Calu3 (cell line): ENCODE measurements around the gene CLPTM1. TPM values are rescaled to one million over a fixed set of nuclear protein-coding genes. Genes with fewer than 3 reads are reported as not detected.

Experiments used
- BruUV-seq: library from RNA; stranded (reverse); fragments of 400-500 nt; replicated peaks from 2 replicates; lab custom pipeline; 2021; lab: Mats Ljungman, UMichigan
- CTCF ChIA-PET: fragments of 300-600 bp; sonication (Branson Sonifier 250); formaldehyde crosslinking; loops from one replicate; lab custom pipeline; 2022; ENCODE audit warnings: antibody characterized with exemption; lab: Charles Lee
- DNase-seq: peaks from one replicate; pipeline ENCODE4 v3.0.0; 2022
- H3K27ac Mint-ChIP-seq: one replicate; pipeline ENCODE4 v1.8.0; 2022; ENCODE audit warnings: mixed read lengths; ENCODE audit not compliant: unreplicated experiment
- H3K27me3 Mint-ChIP-seq: one replicate; pipeline ENCODE4 v1.8.0; 2022; ENCODE audit warnings: mixed read lengths; ENCODE audit not compliant: unreplicated experiment
- H3K36me3 Mint-ChIP-seq: one replicate; pipeline ENCODE4 v1.8.0; 2022; ENCODE audit warnings: mild to moderate bottlenecking, moderate library complexity, mixed read lengths; ENCODE audit not compliant: insufficient read depth, unreplicated experiment
- H3K4me1 Mint-ChIP-seq: one replicate; pipeline ENCODE4 v1.8.0; 2022; ENCODE audit warnings: mild to moderate bottlenecking, low read depth, mixed read lengths; ENCODE audit not compliant: unreplicated experiment
- H3K4me3 Mint-ChIP-seq: one replicate; pipeline ENCODE4 v1.8.0; 2022; ENCODE audit warnings: mild to moderate bottlenecking, low read depth, moderate library complexity, mixed read lengths; ENCODE audit not compliant: unreplicated experiment
- H3K9me3 Mint-ChIP-seq: one replicate; pipeline ENCODE4 v1.8.0; 2022; ENCODE audit warnings: low read depth, mixed read lengths; ENCODE audit not compliant: unreplicated experiment
- intact Hi-C: fragments of 100-400 bp; cut with micrococcal nuclease; formaldehyde crosslinking; loops from one replicate; pipeline ENCODE4 v1.10.0; 2022; ENCODE audit not compliant: unreplicated experiment
- total RNA-seq: library from RNA; stranded (reverse); gene quantifications from 2 replicates; pipeline ENCODE4 v1.2.3, GENCODE V29; 2022
- TF ChIP-seq, protein P1 (sequence below): fragments of 200-600 bp; IDR thresholded peaks from one replicate; pipeline ENCODE4 v1.8.0; 2022; ENCODE audit warnings: antibody characterized with exemption; ENCODE audit not compliant: unreplicated experiment

The CLPTM1 gene
- total RNA-seq, 1 experiment from 2014 or later = 183 TPM

DNA sequence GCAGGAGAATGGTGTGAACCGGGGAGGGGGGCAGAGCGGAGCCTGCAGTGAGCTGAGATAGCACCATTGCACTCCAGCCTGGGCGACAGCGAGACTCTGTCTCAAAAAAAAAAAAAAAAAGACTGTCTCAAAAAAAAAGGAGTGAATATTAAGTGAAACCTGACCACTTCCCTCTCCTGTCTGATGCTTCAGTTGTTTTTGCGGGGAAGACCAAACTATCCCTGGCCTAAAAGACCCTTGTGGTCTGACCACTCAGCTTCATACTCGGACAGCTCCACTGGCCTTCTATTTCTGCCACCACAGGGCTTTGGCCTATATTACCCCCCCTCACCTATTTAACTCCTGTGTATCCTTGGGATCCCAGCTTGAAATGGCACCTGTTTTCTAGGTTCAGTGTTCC is 85.9 kb downstream of the CLPTM1 start:
- BruUV-seq = no TSS peak
- Mint-ChIP-seq H3K36me3 (peaks cover 79% of the 10 kb centered on the region), H3K27me3 (no peaks in the 10 kb centered on the region), H3K4me1 (peaks cover 28% of the 10 kb centered on the region), H3K9me3 (no peaks in the 10 kb centered on the region), H3K4me3 (peak overlapping the region; percentile 24), H3K27ac (peak overlapping the region; percentile 6)
- DNase-seq = no peak
- CTCF ChIA-PET = interaction anchor here (0.7 kb wide), 1 partner anchor 25 kb away, joined by 3 read pairs; no protein-coding TSS in a partner anchor
- TF ChIP-seq, protein P1, sequence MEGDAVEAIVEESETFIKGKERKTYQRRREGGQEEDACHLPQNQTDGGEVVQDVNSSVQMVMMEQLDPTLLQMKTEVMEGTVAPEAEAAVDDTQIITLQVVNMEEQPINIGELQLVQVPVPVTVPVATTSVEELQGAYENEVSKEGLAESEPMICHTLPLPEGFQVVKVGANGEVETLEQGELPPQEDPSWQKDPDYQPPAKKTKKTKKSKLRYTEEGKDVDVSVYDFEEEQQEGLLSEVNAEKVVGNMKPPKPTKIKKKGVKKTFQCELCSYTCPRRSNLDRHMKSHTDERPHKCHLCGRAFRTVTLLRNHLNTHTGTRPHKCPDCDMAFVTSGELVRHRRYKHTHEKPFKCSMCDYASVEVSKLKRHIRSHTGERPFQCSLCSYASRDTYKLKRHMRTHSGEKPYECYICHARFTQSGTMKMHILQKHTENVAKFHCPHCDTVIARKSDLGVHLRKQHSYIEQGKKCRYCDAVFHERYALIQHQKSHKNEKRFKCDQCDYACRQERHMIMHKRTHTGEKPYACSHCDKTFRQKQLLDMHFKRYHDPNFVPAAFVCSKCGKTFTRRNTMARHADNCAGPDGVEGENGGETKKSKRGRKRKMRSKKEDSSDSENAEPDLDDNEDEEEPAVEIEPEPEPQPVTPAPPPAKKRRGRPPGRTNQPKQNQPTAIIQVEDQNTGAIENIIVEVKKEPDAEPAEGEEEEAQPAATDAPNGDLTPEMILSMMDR = no peak
- intact Hi-C loops = no loop called here

Other genes with a start within 250 kb of the CLPTM1 start
- gene BCL3, start 206.7 kb upstream of the CLPTM1 start, total RNA-seq = 37.7 and 41.5 TPM in 2 replicates
- 54.3 and 63.1 TPM in 2 replicates for gene CBLC, start 177.5 kb upstream of the CLPTM1 start, total RNA-seq
- 30.0 and 31.2 TPM in 2 replicates for gene BCAM, start 146.3 kb upstream of the CLPTM1 start, total RNA-seq
- 137 and 174 TPM in 2 replicates for gene NECTIN2, start 109.1 kb upstream of the CLPTM1 start, total RNA-seq
- 152 and 162 TPM in 2 replicates for gene TOMM40, start 64.1 kb upstream of the CLPTM1 start, total RNA-seq
- 1.1 and 4.1 TPM in 2 replicates for gene APOE, start 49.6 kb upstream of the CLPTM1 start, total RNA-seq
- gene APOC1, start 40.8 kb upstream of the CLPTM1 start, total RNA-seq = 4.7 and 5.0 TPM in 2 replicates
- gene APOC4, start 13.1 kb upstream of the CLPTM1 start, total RNA-seq = not detected in 2 replicates
- not detected in 2 replicates for gene APOC2, start 9.3 kb upstream of the CLPTM1 start, total RNA-seq
- gene RELB, start 46.1 kb downstream of the CLPTM1 start, total RNA-seq = 37.9 and 44.5 TPM in 2 replicates
- gene CLASRP, start 83.7 kb downstream of the CLPTM1 start, total RNA-seq = 115 and 126 TPM in 2 replicates
- 5.3 and 6.3 TPM in 2 replicates for gene ZNF296, start 121.1 kb downstream of the CLPTM1 start, total RNA-seq
- gene GEMIN7, start 123.9 kb downstream of the CLPTM1 start, total RNA-seq = 36.0 and 42.0 TPM in 2 replicates
- 45.7 and 59.7 TPM in 2 replicates for gene PPP1R37, start 137.8 kb downstream of the CLPTM1 start, total RNA-seq
- 0.64 TPM in 2 replicates for gene NKPD1, start 205.6 kb downstream of the CLPTM1 start, total RNA-seq
- gene TRAPPC6A, start 222.9 kb downstream of the CLPTM1 start, total RNA-seq = 55.7 and 57.0 TPM in 2 replicates
- gene BLOC1S3, start 223.4 kb downstream of the CLPTM1 start, total RNA-seq = 22.7 and 25.2 TPM in 2 replicates